Measurements from ENCODE around the gene PRKCA.

The PRKCA gene

GRCh38 chr17:66636111-66636510 is 333.7 kb downstream of the PRKCA start:
- peak; percentile 37 for DNase-seq

GRCh38 chr17:66637491-66637890 is 335.1 kb downstream of the PRKCA start:
- DNase-seq, result no peak

GRCh38 chr17:66638707-66639479 is 336.5 kb downstream of the PRKCA start:
- no peak for DNase-seq

GRCh38 chr17:66643815-66644710 is 341.6 kb downstream of the PRKCA start:
- no peak for DNase-seq

- no peak for DNase-seq
These were observed 342.8 kb downstream of the PRKCA start for GRCh38 chr17:66645259-66645658.

GRCh38 chr17:66647391-66647983 is 345.1 kb downstream of the PRKCA start:
- DNase-seq, result no peak

- no peak for DNase-seq
These were observed 347.6 kb downstream of the PRKCA start for GRCh38 chr17:66649818-66650543.

GRCh38 chr17:66650544-66650877 is 348.1 kb downstream of the PRKCA start:
- no peak for DNase-seq

- peak; percentile 55 for DNase-seq
These were observed 350.6 kb downstream of the PRKCA start for GRCh38 chr17:66652840-66653507.

- no peak for DNase-seq
These were observed 351.8 kb downstream of the PRKCA start for GRCh38 chr17:66654106-66654740.

GRCh38 chr17:66654764-66655163 is 352.4 kb downstream of the PRKCA start:
- no peak for DNase-seq

- no peak for DNase-seq
These were observed 353.0 kb downstream of the PRKCA start for GRCh38 chr17:66655461-66655860.

GRCh38 chr17:66655861-66656260 is 353.4 kb downstream of the PRKCA start:
- peak; percentile 66 for DNase-seq

GRCh38 chr17:66661411-66662256 is 359.2 kb downstream of the PRKCA start:
- peak; percentile 52 for DNase-seq

- no peak for DNase-seq
These were observed 360.1 kb downstream of the PRKCA start for GRCh38 chr17:66662496-66662895.

- DNase-seq, result no peak
These were observed 360.7 kb downstream of the PRKCA start for GRCh38 chr17:66663041-66663606.

- no peak for DNase-seq
These were observed 361.9 kb downstream of the PRKCA start for GRCh38 chr17:66664336-66664735.

GRCh38 chr17:66665194-66665593 is 362.8 kb downstream of the PRKCA start:
- DNase-seq, result no peak

- no peak for DNase-seq
These were observed 364.7 kb downstream of the PRKCA start for GRCh38 chr17:66667090-66667489.

- no peak for DNase-seq
These were observed 365.1 kb downstream of the PRKCA start for GRCh38 chr17:66667491-66668030.

Data from EL (cell line).